MM.1S (cell line): Measurements from ENCODE around the gene ZMIZ1.

Experiments used
- EZH2 ChIP-seq: fragments of 300-600 bp; sonication (generic); optimal IDR thresholded peaks from 2 replicates; pipeline ENCODE3; 2017; ENCODE audit warnings: low read depth, mild to moderate bottlenecking, antibody characterized with exemption, low read length, mixed read lengths
- TF ChIP-seq, protein P1 (sequence below): fragments of 300-600 bp; sonication (generic); IDR thresholded peaks from 2 replicates; pipeline ENCODE4 v1.5.1; 2016; ENCODE audit warnings: antibody characterized with exemption, low read length, mixed read lengths

GRCh38 chr10:79355420-79356017, 286.8 kb downstream of the ZMIZ1 start:
- TF ChIP-seq, protein P1, sequence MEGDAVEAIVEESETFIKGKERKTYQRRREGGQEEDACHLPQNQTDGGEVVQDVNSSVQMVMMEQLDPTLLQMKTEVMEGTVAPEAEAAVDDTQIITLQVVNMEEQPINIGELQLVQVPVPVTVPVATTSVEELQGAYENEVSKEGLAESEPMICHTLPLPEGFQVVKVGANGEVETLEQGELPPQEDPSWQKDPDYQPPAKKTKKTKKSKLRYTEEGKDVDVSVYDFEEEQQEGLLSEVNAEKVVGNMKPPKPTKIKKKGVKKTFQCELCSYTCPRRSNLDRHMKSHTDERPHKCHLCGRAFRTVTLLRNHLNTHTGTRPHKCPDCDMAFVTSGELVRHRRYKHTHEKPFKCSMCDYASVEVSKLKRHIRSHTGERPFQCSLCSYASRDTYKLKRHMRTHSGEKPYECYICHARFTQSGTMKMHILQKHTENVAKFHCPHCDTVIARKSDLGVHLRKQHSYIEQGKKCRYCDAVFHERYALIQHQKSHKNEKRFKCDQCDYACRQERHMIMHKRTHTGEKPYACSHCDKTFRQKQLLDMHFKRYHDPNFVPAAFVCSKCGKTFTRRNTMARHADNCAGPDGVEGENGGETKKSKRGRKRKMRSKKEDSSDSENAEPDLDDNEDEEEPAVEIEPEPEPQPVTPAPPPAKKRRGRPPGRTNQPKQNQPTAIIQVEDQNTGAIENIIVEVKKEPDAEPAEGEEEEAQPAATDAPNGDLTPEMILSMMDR = no peak
- TF ChIP-seq EZH2 = no peak
